ENCODE measurements around the gene HACD2.

Gene HACD2

GRCh38 chr3:123444023-123444422, 140.8 kb downstream of the HACD2 start:
- FAIRE-seq = no peak

- no peak for FAIRE-seq
These were observed 141.9 kb downstream of the HACD2 start for GRCh38 chr3:123442908-123443307.

GRCh38 chr3:123442125-123442524, 142.7 kb downstream of the HACD2 start:
- no peak for FAIRE-seq
